CD4-positive, alpha-beta T cell (primary cell): ENCODE data around the gene TMEM89. TPM values are rescaled to one million over a fixed set of nuclear protein-coding genes. Genes with fewer than 3 reads are reported as not detected.

ENCODE experiments used
- ATAC-seq: fragments of 200-7000 bp; cut with Tn5 transposase; one replicate; pipeline ENCODE4 v1.10.0; 2022; ENCODE audit warnings: mild to moderate bottlenecking; ENCODE audit not compliant: poor library complexity
- CTCF ChIA-PET: fragments of 350-600 bp; sonication (Branson Sonifier 250); formaldehyde crosslinking; loops from one replicate; lab custom pipeline; 2021; ENCODE audit warnings: antibody characterized with exemption, inconsistent platforms; lab: Charles Lee
- POLR2A ChIA-PET: fragments of 350-600 bp; sonication (Branson Sonifier 250); formaldehyde crosslinking; loops from one replicate; lab custom pipeline; 2021; ENCODE audit warnings: antibody characterized with exemption, inconsistent platforms; lab: Charles Lee
- DNase-seq, 14 experiments: peaks; one replicate each; pipeline ENCODE4 v3.0.0-alpha.2; 2013 to 2020; ENCODE audit warnings: mixed read lengths in 2 of 14
- H3K27ac ChIP-seq, 2 donors: one replicate each; pipeline versions ENCODE4 v1.5.1 to v1.7.0; 2013; ENCODE audit warnings: low read length in 2 of 2, low read depth in 1 of 2, mild to moderate bottlenecking in 1 of 2
- H3K27me3 ChIP-seq, 2 experiments: 1 replicate in 1 of 2; 2 replicates in 1 of 2; pipeline versions ENCODE4 v1.6.1 to v1.7.0; 2013; ENCODE audit warnings: low read length in 2 of 2, control low read depth in 1 of 2, mild to moderate bottlenecking in 1 of 2, moderate library complexity in 1 of 2; ENCODE audit not compliant: insufficient read depth in 2 of 2, control insufficient read depth in 1 of 2
- H3K36me3 ChIP-seq: one replicate; pipeline ENCODE4 v1.6.1; 2013; ENCODE audit warnings: low read length, control low read depth; ENCODE audit not compliant: insufficient read depth
- H3K4me1 ChIP-seq: one replicate; pipeline ENCODE4 v1.6.1; 2013; ENCODE audit warnings: low read length, control low read depth; ENCODE audit not compliant: insufficient read depth
- H3K4me3 ChIP-seq: one replicate; pipeline ENCODE4 v1.5.1; 2013; ENCODE audit warnings: mild to moderate bottlenecking, low read length, moderate library complexity
- H3K9me3 ChIP-seq, 2 experiments: 1 replicate in 1 of 2; 2 replicates in 1 of 2; pipeline versions ENCODE4 v1.6.1 to v1.7.0; 2013; ENCODE audit warnings: low read length in 2 of 2, mild to moderate bottlenecking in 2 of 2, control low read depth in 1 of 2, moderate library complexity in 1 of 2; ENCODE audit not compliant: control insufficient read depth in 1 of 2, insufficient read depth in 1 of 2
- H3K27ac Mint-ChIP-seq: one replicate; pipeline ENCODE4 v1.8.0; 2020; ENCODE audit warnings: mixed read lengths
- H3K27me3 Mint-ChIP-seq: one replicate; pipeline ENCODE4 v1.8.0; 2021; ENCODE audit warnings: mixed read lengths
- H3K36me3 Mint-ChIP-seq: one replicate; pipeline ENCODE4 v1.8.0; 2021; ENCODE audit warnings: low read depth, mixed read lengths
- H3K4me1 Mint-ChIP-seq: one replicate; pipeline ENCODE4 v1.8.0; 2021; ENCODE audit warnings: low read depth, mixed read lengths
- H3K4me3 Mint-ChIP-seq: one replicate; pipeline ENCODE4 v1.8.0; 2020; ENCODE audit warnings: mild to moderate bottlenecking, mixed read lengths
- H3K9me3 Mint-ChIP-seq: one replicate; pipeline ENCODE4 v1.8.0; 2020; ENCODE audit warnings: mixed read lengths
- CTCF ChIP-seq: fragments of 200-600 bp; IDR thresholded peaks from one replicate; pipeline ENCODE4 v1.8.0; 2022; ENCODE audit warnings: antibody characterized with exemption, mild to moderate bottlenecking
- intact Hi-C, 2 experiments: fragments of 100-400 bp; cut with DNase I in 1 of 2; cut with micrococcal nuclease in 1 of 2; formaldehyde crosslinking; loops; one replicate each; pipeline versions ENCODE4 v1.15.1 to v1.9.0; 2023 to 2025; cut with DNase I, micrococcal nuclease
- total RNA-seq, 174 experiments: library from RNA in 2 of 174; stranded (reverse) in 2 of 174; gene quantifications; one replicate each; pipeline ENCODE4 v1.2.3 and lab custom pipeline; 2021 to 2026

TMEM89 gene
- total RNA-seq, 2 experiments from 2014 or later: not detected

GRCh38 chr3:48637305-48637704 is 15.7 kb upstream of the TMEM89 start:
- peaks cover 32% of the 10 kb centered on the region for H3K4me1 ChIP-seq
- no peak overlapping the region for H3K27ac ChIP-seq
- no peaks in the 10 kb centered on the region for H3K36me3 ChIP-seq
- ChIA-PET POLR2A (no interaction called here), CTCF (no interaction called here)
- H3K27me3 ChIP-seq: no peaks in the 10 kb centered on the region
- no peaks in the 10 kb centered on the region for H3K9me3 ChIP-seq
- H3K4me1 Mint-ChIP-seq: peaks cover 19% of the 10 kb centered on the region
- intact Hi-C loops: loop anchor here in 1 of 2 experiments (2.0 kb wide), 1 partner anchor 17 kb away; no protein-coding TSS in a partner anchor
- no peak overlapping the region for H3K4me3 ChIP-seq
- no peak overlapping the region for H3K27ac Mint-ChIP-seq
- DNase-seq: no peak
- ATAC-seq: no peak
- no peak for TF ChIP-seq CTCF
- H3K36me3 Mint-ChIP-seq: no peaks in the 10 kb centered on the region
- no peaks in the 10 kb centered on the region for H3K27me3 Mint-ChIP-seq
- no peaks in the 10 kb centered on the region for H3K9me3 Mint-ChIP-seq
- peak overlapping the region; percentile 71 for H3K4me3 Mint-ChIP-seq

- DNase-seq: no peak
- ATAC-seq: no peak
- ChIA-PET CTCF (interaction anchor here (0.7 to 1.3 kb wide), 4 partner anchors 25 to 458 kb away, joined by 3 to 5 read pairs (median 4); partner anchors contain the start of genes IP6K2, QRICH1 and SLC25A20), POLR2A (interaction anchor here (0.6 to 1.5 kb wide), 6 partner anchors 10 to 458 kb away, joined by 3 to 5 read pairs (median 4); partner anchors contain the start of genes NCKIPSD and QRICH1)
- Histone ChIP-seq H3K36me3 (no peaks in the 10 kb centered on the region), H3K27ac (no peak overlapping the region), H3K27me3 (no peaks in the 10 kb centered on the region), H3K4me3 (peak overlapping the region; percentile 87), H3K4me1 (peaks cover 32% of the 10 kb centered on the region), H3K9me3 (no peaks in the 10 kb centered on the region)
- peak overlapping the region; percentile 88 for H3K4me3 Mint-ChIP-seq
- no peaks in the 10 kb centered on the region for H3K9me3 Mint-ChIP-seq
- no peaks in the 10 kb centered on the region for H3K27me3 Mint-ChIP-seq
- H3K27ac Mint-ChIP-seq: no peak overlapping the region
- intact Hi-C loops: loop anchor here in 1 of 2 experiments (2.0 kb wide), 1 partner anchor 19 kb away; no protein-coding TSS in a partner anchor
- peaks cover 19% of the 10 kb centered on the region for H3K4me1 Mint-ChIP-seq
- peaks cover 4% of the 10 kb centered on the region for H3K36me3 Mint-ChIP-seq
- TF ChIP-seq CTCF: no peak
Observed at GRCh38 chr3:48636149-48636655, 14.6 kb upstream of the TMEM89 start.

- no peaks in the 10 kb centered on the region for H3K27me3 Mint-ChIP-seq
Observed at GRCh38 chr3:48635222-48636021, 13.9 kb upstream of the TMEM89 start, which contains the start of gene SLC26A6. SLC26A6 (minus strand) TSS chr3:48635461; CDS start chr3:48635393, 68 bp downstream.

More at GRCh38 chr3:48635222-48636021, 13.9 kb upstream of the TMEM89 start, which contains the start of gene SLC26A6:
- H3K27ac Mint-ChIP-seq: no peak within 1 kb of the TSS
- peaks cover 19% of the 10 kb centered on the region for H3K4me1 Mint-ChIP-seq
- intact Hi-C loops: loop anchor here (1.0 to 2.0 kb wide), 4 partner anchors 19 to 49 kb away; partner anchors contain the start of genes NCKIPSD (in 1 of the 2) and UQCRC1 (in 1 of the 2)
- Histone ChIP-seq H3K9me3 (no peaks in the 10 kb centered on the region), H3K4me1 (peaks cover 32% of the 10 kb centered on the region), H3K4me3 (peak within 1 kb of the TSS; percentile 87), H3K27ac (peak within 1 kb of the TSS in 1 of 2 donors; percentile 22), H3K36me3 (peaks cover 3% of the 10 kb centered on the region), H3K27me3 (no peaks in the 10 kb centered on the region)
- CTCF ChIA-PET: interaction anchor here (0.7 to 2.1 kb wide), 5 partner anchors 26 to 459 kb away, joined by 3 to 10 read pairs (median 4); partner anchors contain the start of genes IP6K2, QRICH1, SLC25A20 and UQCRC1
- ATAC-seq: peak; percentile 98
- peak within 1 kb of the TSS; percentile 88 for H3K4me3 Mint-ChIP-seq
- peaks cover 4% of the 10 kb centered on the region for H3K36me3 Mint-ChIP-seq
- TF ChIP-seq CTCF: no peak
- H3K9me3 Mint-ChIP-seq: no peaks in the 10 kb centered on the region
- POLR2A ChIA-PET: interaction anchor here (0.6 to 1.7 kb wide), 15 partner anchors 11 to 459 kb away, joined by 3 to 6 read pairs (median 4); partner anchors contain the start of genes CCDC51, CELSR3, NCKIPSD and NDUFAF3
- peak; percentile 80 to 95 (median 94) for DNase-seq
